H9 (cell line): ENCODE results near the gene P2RY8. TPM values are rescaled to one million over a fixed set of nuclear protein-coding genes. Genes with fewer than 3 reads are reported as not detected.

ENCODE experiments used
- DNase-seq: peaks from one replicate; pipeline ENCODE4 v3.0.0-alpha.2; 2017
- H2AFZ ChIP-seq: one replicate; pipeline ENCODE4 v1.6.1; 2013; ENCODE audit warnings: mild to moderate bottlenecking, low read length, control low read depth, moderate library complexity
- H2AK5ac ChIP-seq: 2 replicates; pipeline ENCODE4 v1.6.1; 2013; ENCODE audit warnings: low read length, control low read depth, mixed read lengths; ENCODE audit not compliant: insufficient read length
- H2BK120ac ChIP-seq: one replicate; pipeline ENCODE4 v1.6.1; 2013; ENCODE audit warnings: low read depth, mild to moderate bottlenecking, low read length, control low read depth, inconsistent platforms; ENCODE audit not compliant: poor library complexity, severe bottlenecking
- H2BK12ac ChIP-seq: 2 replicates; pipeline ENCODE4 v1.6.1; 2013; ENCODE audit warnings: low read length, control low read depth, mixed read lengths, low read depth; ENCODE audit not compliant: insufficient read length
- H2BK15ac ChIP-seq: 2 replicates; pipeline ENCODE4 v1.6.1; 2013; ENCODE audit warnings: low read depth, low read length, control low read depth
- H2BK20ac ChIP-seq: one replicate; pipeline ENCODE4 v1.6.1; 2013; ENCODE audit warnings: low read depth, mild to moderate bottlenecking, low read length, control low read depth, inconsistent platforms; ENCODE audit not compliant: poor library complexity, severe bottlenecking
- H2BK5ac ChIP-seq: 2 replicates; pipeline ENCODE4 v1.6.1; 2013; ENCODE audit warnings: low read length, control low read depth, mixed read lengths; ENCODE audit not compliant: insufficient read length
- H3K14ac ChIP-seq: 2 replicates; pipeline ENCODE4 v1.6.1; 2013; ENCODE audit warnings: low read length, control low read depth; ENCODE audit not compliant: insufficient read depth
- H3K18ac ChIP-seq: 2 replicates; pipeline ENCODE4 v1.6.1; 2013; ENCODE audit warnings: low read depth, mild to moderate bottlenecking, mixed read lengths, low read length, control low read depth; ENCODE audit not compliant: insufficient read length
- H3K23ac ChIP-seq: 2 replicates; pipeline ENCODE4 v1.6.1; 2013; ENCODE audit warnings: low read length, control low read depth, mixed read lengths, low read depth; ENCODE audit not compliant: insufficient read length
- H3K23me2 ChIP-seq: 2 replicates; pipeline ENCODE4 v1.6.1; 2013; ENCODE audit warnings: low read depth, mild to moderate bottlenecking, mixed read lengths, low read length, control low read depth; ENCODE audit not compliant: insufficient read length, poor library complexity, severe bottlenecking
- H3K27ac ChIP-seq: 2 replicates; pipeline ENCODE4 v1.5.1; 2013; ENCODE audit warnings: low read length, control low read depth, mixed read lengths, low read depth; ENCODE audit not compliant: insufficient read length
- H3K27me3 ChIP-seq: 2 replicates; pipeline ENCODE4 v1.6.1; 2013; ENCODE audit warnings: low read length, control low read depth, inconsistent platforms; ENCODE audit not compliant: insufficient read depth
- H3K4ac ChIP-seq: 2 replicates; pipeline ENCODE4 v1.6.1; 2013; ENCODE audit warnings: low read depth, mild to moderate bottlenecking, control low read depth, inconsistent platforms, low read length, moderate library complexity
- H3K4me1 ChIP-seq: 2 replicates; pipeline ENCODE4 v1.6.1; 2013; ENCODE audit warnings: low read length, control low read depth, inconsistent platforms; ENCODE audit not compliant: insufficient read depth
- H3K4me2 ChIP-seq: 2 replicates; pipeline ENCODE4 v1.6.1; 2013; ENCODE audit warnings: low read length, control low read depth, mixed read lengths; ENCODE audit not compliant: insufficient read length, insufficient read depth
- H3K56ac ChIP-seq: 2 replicates; pipeline ENCODE4 v1.6.1; 2013; ENCODE audit warnings: low read depth, mild to moderate bottlenecking, mixed read lengths, low read length, control low read depth; ENCODE audit not compliant: insufficient read length
- H3K79me1 ChIP-seq: 2 replicates; pipeline ENCODE4 v1.6.1; 2013; ENCODE audit warnings: low read depth, mild to moderate bottlenecking, moderate library complexity, low read length, control low read depth, inconsistent platforms; ENCODE audit not compliant: insufficient read depth, poor library complexity, severe bottlenecking
- H3K79me2 ChIP-seq: 2 replicates; pipeline ENCODE4 v1.6.1; 2013; ENCODE audit warnings: low read length, control low read depth, inconsistent platforms; ENCODE audit not compliant: insufficient read depth
- H3K9ac ChIP-seq: 2 replicates; pipeline ENCODE4 v1.6.1; 2013; ENCODE audit warnings: low read length, control low read depth, mixed read lengths; ENCODE audit not compliant: insufficient read length; ENCODE audit errors: extremely low read depth
- H3K9me3 ChIP-seq: one replicate; pipeline ENCODE4 v1.6.1; 2013; ENCODE audit warnings: low read depth, low read length, inconsistent platforms; ENCODE audit not compliant: control insufficient read depth
- H3T11ph ChIP-seq: one replicate; pipeline ENCODE4 v1.6.1; 2013; ENCODE audit warnings: mild to moderate bottlenecking, low read length, control low read depth, inconsistent platforms
- H4K20me1 ChIP-seq: one replicate; pipeline ENCODE4 v1.6.1; 2013; ENCODE audit not compliant: control insufficient read depth, insufficient read length, insufficient read depth
- H4K5ac ChIP-seq: 2 replicates; pipeline ENCODE4 v1.6.1; 2013; ENCODE audit warnings: low read depth, mild to moderate bottlenecking, mixed read lengths, low read length, control low read depth; ENCODE audit not compliant: insufficient read length
- H4K8ac ChIP-seq: replicated peaks from 2 replicates; pipeline ENCODE4 v1.6.1; 2013; ENCODE audit warnings: low read length, control low read depth, mixed read lengths, low read depth; ENCODE audit not compliant: insufficient read length
- H4K91ac ChIP-seq: 2 replicates; pipeline ENCODE4 v1.6.1; 2013; ENCODE audit warnings: low read depth, mild to moderate bottlenecking, moderate library complexity, mixed read lengths, low read length, control low read depth; ENCODE audit not compliant: insufficient read length
- H3K27ac Mint-ChIP-seq, 3 experiments: 2 replicates in 2 of 3; 3 replicates in 1 of 3; pipeline ENCODE4 v1.8.0; 2020 to 2021; ENCODE audit warnings: mixed read lengths in 3 of 3, mild to moderate bottlenecking in 1 of 3, moderate library complexity in 1 of 3
- H3K27me3 Mint-ChIP-seq: 2 replicates; pipeline ENCODE4 v1.8.0; 2021; ENCODE audit warnings: low read depth, mild to moderate bottlenecking, moderate library complexity, mixed read lengths
- H3K36me3 Mint-ChIP-seq, 3 experiments: 2 replicates in 2 of 3; 3 replicates in 1 of 3; pipeline ENCODE4 v1.8.0; 2020 to 2021; ENCODE audit warnings: low read depth in 3 of 3, mixed read lengths in 3 of 3; ENCODE audit not compliant: insufficient read depth in 1 of 3
- H3K4me1 Mint-ChIP-seq, 2 experiments: 2 replicates each; pipeline ENCODE4 v1.8.0; 2020; ENCODE audit warnings: mixed read lengths in 2 of 2
- H3K4me3 Mint-ChIP-seq, 2 experiments: 2 replicates in 1 of 2; 3 replicates in 1 of 2; pipeline ENCODE4 v1.8.0; 2020 to 2021; ENCODE audit warnings: mild to moderate bottlenecking in 2 of 2, mixed read lengths in 2 of 2, moderate library complexity in 1 of 2
- H3K9me3 Mint-ChIP-seq, 2 experiments: 2 replicates in 1 of 2; 3 replicates in 1 of 2; pipeline ENCODE4 v1.8.0; 2020; ENCODE audit warnings: mild to moderate bottlenecking in 2 of 2, mixed read lengths in 2 of 2, moderate library complexity in 1 of 2
- CTCF ChIP-seq: fragments of 200-600 bp; sonication (generic); conservative IDR thresholded peaks from 3 replicates; pipeline ENCODE4 v1.8.0; 2021; ENCODE audit warnings: antibody characterized with exemption, mild to moderate bottlenecking
- WGBS: extraction: QIAGEN DNeasy Blood & Tissue Kit; methylation state at CpG from one replicate; pipeline ENCODE4 v1.1.7; 2013; ENCODE audit warnings: missing lambda C conversion rate, low lambda C conversion rate, mixed read lengths; ENCODE audit not compliant: insufficient read length; ENCODE audit errors: extremely low coverage; 5-methylcytosine and 5-hydroxymethylcytosine counted together
- total RNA-seq: library from RNA; stranded (reverse); gene quantifications from 2 replicates; pipeline ENCODE4 v1.2.1, GENCODE V29; 2021

Gene P2RY8
- total RNA-seq, 1 experiment from 2014 or later, result not detected

GRCh38 chrX:1511150-1511549 lies 25.8 kb downstream of the P2RY8 start:
- no peak for TF ChIP-seq CTCF
- no peak overlapping the region for H4K91ac ChIP-seq
- no peak overlapping the region for H3K23ac ChIP-seq
- H3K4me1 ChIP-seq, result no peaks in the 10 kb centered on the region
- H3K23me2 ChIP-seq, result no peaks in the 10 kb centered on the region
- H3K79me2 ChIP-seq, result no peaks in the 10 kb centered on the region
- Mint-ChIP-seq H3K4me1 (no peaks in the 10 kb centered on the region), H3K27me3 (peaks cover 8% of the 10 kb centered on the region), H3K36me3 (no peaks in the 10 kb centered on the region; a peak in 1 of 7 replicates), H3K27ac (no peak overlapping the region), H3K9me3 (peaks cover 6 to 11% of the 10 kb centered on the region in 2 experiments), H3K4me3 (no peak overlapping the region)
- no CpG with 5 or more reads among the region's 5 CpGs for WGBS
- H3K14ac ChIP-seq, result no peak overlapping the region
- H3K4me2 ChIP-seq, result no peak overlapping the region
- no peak overlapping the region for H2BK12ac ChIP-seq
- no peak overlapping the region for H4K8ac ChIP-seq
- no peak overlapping the region for H2BK20ac ChIP-seq
- no peaks in the 10 kb centered on the region for H3K9me3 ChIP-seq
- no peaks in the 10 kb centered on the region for H3K27me3 ChIP-seq
- no peaks in the 10 kb centered on the region for H4K20me1 ChIP-seq
- no peak overlapping the region for H3T11ph ChIP-seq
- H2BK15ac ChIP-seq, result no peak overlapping the region
- H3K18ac ChIP-seq, result no peak overlapping the region
- H2BK120ac ChIP-seq, result no peak overlapping the region
- no peak overlapping the region for H2AK5ac ChIP-seq
- H2BK5ac ChIP-seq, result no peak overlapping the region
- H3K27ac ChIP-seq, result no peak overlapping the region
- no peak overlapping the region for H4K5ac ChIP-seq
- H3K56ac ChIP-seq, result no peak overlapping the region
- no peak overlapping the region for H3K9ac ChIP-seq
- no peak for DNase-seq
- no peak overlapping the region for H2AFZ ChIP-seq
- no peaks in the 10 kb centered on the region for H3K79me1 ChIP-seq
- H3K4ac ChIP-seq, result no peak overlapping the region
